Right kidney (tissue), 1 donor: Measurements from ENCODE around the gene DGKQ.

Experiments used
- DNase-seq: peaks from one replicate; pipeline ENCODE4 v3.0.0-alpha.2; 2016

DGKQ gene

DNA sequence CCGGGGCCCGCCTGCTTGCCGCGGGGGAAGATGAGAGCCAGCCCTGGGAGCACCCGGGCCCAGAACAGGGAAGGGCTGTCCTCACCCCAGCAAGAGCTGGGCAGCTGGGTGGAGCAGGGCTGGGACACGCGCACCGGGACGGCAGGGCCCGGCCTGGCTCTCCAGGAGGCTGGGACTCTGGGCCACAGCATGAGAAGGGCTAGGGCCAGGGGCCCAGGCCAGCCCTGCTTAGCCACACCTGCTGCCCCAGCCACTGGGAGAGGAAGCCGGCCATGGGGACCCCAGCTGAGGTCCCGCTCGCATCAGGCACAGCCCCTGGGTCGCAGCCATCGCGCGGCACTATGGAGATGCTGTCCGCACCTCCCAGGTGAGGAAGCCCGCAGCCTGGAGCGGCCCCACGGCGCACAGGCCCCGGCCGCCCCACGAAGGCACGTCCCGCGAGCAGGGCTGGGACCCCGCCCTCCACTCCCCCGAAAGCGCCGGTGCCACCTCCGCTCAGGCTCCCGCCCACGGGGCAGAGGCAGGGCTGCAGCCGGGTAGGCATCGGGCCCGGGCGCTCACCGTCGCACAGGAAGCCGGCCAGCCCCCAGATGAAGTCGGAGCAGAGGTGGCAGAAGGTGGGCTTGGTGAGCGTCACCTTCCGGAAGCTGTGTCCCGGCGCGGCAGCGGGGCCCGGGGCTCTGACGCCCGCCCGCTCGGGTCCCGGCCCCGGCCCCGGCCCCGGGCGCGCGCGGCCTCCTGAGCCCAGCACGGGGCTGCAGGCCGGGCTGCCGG lies 531 bp downstream of the DGKQ start:
- DNase-seq = peak; percentile 68

DNA sequence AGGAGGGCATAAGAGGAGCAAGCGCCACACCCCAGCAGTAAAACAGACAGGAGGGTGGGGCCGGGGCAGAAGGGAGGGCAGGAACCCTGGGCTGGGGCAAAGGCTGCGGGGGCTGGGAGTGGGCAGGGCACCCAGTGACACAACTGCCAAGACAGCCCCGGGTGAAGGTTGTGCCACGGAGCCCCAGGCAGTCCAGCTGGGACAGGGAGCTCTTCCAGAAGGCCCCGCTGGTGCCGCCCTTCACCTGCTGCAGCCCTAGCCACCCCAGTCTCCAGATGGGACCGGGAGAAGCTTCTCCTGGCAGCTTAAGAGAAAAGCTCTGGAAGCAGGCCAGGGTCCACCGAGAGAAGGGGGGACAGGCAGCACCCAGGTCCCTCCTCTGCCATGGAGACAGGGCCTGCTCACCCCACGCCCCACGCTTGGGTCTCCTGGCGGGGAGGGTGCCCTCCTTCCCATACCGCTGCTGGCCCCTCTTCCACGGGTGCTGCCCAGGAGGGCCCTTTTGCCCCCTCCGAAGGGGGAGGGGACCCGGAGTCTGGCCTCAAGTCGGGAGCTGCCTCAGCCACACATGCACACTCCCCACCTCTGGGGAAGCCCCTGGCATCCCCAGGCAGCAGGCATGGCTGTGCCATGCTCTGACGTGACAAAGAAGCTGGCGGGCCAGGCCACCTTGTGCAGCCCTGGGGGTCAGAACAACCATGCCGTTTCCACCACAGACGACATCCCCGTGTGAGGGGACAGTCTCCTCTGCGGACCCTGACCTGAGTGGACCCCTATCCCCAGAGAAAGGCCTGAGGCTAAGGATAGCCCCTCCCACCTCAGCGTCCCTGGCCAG lies 1.5 kb downstream of the DGKQ start:
- no peak for DNase-seq

DNA sequence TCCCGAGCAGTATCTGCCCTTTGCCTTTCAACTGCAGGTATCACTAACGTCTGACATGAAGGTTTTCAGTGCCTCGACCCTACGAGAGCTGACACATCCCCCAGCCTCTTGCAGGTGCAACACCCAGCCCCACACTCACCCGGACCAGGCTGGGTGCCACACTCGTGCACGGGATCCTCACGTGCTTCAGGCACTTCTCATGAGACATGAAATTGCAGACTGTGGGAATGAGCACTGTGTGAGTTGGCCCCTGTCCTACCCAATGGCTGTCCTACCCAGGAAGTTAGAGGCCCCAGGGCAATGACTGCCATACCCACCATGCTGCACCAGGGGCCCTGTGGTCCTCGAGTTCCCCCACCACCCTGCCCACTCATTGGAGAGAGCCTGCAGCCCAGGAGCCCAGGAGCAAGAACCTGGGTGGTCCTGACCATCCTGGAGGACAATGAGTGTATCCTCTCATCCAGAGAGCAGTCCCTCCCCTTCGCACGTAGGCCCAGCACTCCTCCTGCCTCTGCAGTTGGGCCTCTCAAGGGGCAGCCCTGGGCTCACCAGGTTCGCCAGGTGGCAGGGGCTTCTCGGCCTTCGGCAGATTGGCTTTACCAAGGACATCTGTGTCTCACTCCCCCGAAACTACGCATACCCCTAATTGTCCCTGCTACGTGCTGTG lies 2.4 kb downstream of the DGKQ start:
- DNase-seq = no peak

DNA sequence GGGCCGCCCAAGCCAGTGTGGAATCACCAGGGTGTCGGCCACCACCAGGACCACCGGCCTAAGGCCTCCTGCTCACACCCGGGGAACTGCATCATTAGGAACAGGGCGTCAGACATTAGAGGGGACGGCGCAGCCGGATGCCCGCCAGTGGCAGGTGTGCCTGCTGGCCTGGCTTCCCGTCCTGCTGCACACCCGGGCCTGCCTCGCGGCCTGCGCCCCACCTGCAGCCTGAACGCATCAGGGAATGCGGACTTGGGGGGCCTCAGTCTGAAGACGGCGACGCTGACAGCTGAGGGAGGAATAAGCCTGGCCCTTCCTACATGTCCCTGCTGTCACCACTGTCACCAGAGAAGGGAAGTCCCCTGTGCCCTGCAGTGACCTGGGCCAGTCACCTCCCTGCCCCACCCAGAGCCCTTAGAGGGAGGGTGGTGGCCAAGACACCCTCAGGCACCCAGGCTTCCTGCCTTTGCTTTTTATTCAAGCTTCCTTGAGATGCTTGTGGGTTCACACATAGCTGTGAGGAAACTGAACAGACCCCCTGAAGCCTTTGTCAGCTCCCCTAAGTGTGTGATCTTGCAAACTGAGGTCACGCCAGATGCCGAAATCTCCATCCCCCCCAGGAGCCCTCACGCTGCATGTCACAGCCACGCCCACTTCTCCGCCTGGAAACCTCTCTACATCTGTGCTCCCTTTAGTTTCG lies 3.2 kb downstream of the DGKQ start:
- no peak for DNase-seq

DNA sequence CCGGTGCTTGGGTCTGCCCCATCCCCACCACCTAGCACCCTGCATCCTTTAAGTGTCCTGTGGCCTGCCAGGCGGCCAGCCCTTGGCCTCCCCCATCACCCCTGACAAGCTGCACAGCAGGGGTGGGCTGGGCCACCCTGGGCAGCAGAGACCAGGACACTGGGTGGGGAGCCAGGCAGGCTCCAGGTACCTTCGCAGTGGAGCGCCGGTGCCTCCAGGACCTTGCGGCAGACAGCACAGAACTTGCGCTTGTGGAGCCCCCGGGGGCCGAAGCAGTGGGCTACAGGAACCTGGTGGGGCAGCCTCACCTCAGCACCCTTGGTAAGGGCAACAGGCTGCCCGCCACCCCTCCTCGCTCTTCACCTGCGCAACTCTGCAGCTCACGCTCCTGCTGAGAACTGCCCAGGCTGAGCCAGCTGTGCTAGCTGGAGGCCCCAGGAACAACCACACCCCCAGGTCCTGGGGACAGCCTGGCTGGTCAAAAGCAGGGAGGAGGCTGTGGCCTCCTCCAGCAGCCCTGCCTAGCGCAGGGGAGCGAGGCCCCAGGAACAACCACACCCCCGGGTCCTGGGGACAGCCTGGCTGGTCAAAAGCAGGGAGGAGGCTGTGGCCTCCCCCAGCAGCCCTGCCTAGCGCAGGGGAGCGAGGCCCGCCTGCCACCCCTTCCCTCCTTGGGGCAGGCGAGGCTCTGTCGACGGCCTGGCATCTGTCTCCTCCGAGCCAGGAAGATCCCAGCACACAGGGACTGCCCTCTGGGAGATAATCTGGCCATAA lies 4.6 kb downstream of the DGKQ start:
- no peak for DNase-seq

DNA sequence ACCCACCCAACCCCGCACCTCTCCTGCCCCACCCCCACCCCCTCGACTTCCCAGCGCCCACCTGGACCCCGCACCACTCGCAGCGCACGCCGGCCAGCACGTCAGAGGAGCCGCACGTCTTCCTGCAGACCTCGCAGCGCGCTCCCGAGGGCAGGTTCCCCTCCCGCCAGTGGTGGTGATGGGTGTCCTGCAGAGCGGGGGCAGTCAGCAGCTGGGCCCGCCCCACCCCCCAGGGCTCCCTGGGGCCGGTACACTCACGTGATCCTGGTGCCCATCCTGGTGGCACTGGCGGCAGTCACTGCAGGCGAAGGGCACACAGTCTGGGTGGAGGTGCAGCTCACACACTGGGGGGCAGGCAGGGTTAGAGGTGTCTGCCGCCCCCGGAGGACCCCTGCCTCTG lies 5.1 kb downstream of the DGKQ start:
- DNase-seq = no peak

DNA sequence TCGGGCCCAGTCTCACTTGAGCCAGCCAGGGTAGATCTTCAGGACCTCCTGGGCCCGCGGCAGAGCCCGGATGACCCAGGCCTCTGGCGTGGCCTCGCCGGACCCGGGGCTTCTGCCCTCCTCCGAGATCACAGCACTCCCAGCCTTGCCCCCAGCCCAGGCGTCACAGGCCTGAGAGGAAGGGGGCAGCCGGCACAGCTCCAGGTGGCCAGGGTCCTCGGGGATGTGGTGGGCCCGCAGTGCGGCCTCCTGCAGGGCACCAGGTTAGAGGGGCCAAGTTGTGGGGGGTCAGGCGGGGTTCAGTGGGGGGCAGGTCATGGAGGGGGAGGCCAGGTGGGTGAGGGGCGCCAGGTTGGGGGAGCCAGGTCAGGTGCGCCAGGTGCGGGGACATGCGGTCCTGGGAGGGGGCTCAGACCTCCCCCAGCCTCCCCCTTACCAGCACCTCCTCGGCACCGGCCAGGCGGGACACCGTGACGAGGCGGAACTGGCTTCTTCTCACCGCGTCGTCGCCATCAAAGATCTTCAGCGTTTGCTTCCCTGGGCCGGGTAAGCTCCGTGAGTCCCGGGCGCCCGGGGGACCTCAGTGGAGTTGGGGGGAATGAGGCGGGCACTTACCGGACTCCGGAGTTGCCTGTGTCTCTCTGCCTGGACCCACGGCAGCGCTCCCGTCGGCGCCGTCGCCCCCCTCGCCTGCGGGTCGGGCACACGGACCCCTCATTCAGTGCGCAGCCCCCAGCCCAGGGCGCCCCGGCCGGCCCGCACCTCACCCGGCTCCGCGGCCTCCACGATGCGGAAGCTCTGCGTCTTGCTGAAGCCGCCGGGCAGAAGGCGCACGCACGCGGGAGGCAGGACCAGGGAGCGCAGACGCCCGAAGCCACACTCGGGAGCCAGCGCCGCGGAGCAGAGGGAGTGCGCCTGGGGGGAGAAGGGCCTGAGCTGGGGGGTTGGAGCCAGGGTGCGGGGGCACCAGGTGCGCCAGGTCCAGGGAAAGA lies 6.0 kb downstream of the DGKQ start:
- peak; percentile 49 for DNase-seq

DNA sequence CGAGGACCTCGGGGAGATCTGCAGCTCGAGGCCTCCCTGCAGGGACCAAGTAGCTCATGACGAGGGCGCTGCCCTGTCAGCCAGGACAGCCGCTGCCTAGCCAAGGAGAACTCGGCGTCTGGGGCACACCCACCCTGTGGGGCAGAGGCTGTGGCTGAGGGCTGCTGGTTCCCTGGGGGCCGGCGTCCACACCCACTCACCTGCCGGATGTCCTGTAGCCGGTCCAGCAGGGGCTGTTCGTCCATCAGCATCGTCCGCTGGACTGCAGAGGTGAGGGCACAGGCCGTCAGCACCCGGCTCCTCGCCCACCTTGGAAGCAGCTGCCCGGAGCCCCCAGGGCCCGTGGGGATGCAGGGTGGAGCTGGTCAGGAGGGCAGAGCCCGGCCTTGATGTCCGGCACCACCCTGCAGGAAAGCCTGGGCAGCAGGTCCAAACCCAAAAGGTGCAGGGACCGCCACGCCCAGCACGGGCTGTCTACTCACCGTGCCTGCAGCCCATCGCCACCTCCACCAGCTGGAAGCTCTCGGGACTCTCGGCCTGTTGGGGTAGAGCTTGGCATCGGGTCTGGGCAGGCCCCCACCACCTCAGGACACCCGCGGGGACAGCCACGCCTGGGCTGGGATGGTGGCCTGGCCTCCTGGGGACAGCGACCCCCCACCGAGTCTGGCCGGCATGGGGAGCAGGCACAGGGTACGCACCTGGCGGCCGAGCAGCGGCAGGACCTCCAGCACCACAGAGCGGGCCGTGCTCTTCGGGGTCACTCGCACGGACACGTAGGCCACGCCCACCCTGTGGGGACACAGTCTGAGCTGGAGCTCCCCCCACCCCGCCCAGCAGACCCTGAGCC lies 6.9 kb downstream of the DGKQ start:
- DNase-seq = no peak

DNA sequence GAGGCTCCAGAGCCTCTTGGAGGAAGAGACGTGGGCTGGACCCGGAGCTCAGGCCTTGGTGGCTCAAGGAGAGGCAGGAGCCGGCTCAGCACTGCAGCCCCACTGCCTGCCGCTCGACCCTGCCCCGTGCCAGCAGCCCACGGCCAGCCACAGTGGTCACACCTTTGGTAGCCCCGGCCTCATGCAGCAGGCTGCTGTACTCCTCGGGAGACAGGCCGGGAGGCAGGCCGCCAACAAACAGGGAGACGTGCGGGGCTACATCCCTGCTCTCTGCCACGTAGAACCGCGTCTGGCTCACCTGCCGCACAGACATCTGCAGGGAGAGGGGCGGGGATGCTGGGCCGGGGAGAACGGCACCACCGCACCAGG lies 7.6 kb downstream of the DGKQ start:
- DNase-seq = no peak

DNA sequence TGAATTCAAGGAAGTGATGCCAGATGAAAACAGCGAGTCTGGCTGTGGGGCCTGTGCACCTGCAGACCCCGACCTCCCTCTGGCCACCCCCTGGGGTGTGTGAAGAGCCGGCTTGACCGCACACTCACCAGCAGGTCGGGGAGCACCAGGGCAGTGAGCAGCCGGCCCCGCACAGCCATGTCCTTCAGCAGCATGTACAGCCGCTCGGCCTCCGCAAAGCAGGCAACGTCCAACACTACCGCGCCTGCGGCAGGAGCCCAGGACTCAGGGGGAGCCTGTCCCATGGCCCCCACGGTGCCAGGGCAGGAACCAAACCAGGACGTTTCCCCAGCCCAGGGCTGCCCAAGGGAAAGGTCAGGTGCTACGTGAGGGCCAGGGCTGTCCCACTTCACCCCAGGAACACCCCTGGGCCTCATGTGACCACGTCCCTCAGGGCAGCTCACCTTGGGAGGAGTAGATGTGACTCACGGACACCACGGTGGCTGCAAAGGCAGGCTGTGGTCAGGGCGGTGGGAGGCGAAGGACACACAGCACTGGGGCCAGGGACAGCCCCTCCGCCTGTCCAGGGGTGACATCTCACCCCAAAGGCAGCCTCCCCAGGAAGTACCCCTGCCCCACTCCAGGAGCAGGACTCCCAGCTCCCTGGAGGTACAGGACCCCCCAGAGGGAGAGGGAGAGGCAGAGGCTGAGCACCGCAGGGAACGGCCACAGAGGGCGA lies 8.2 kb downstream of the DGKQ start:
- no peak for DNase-seq

DNA sequence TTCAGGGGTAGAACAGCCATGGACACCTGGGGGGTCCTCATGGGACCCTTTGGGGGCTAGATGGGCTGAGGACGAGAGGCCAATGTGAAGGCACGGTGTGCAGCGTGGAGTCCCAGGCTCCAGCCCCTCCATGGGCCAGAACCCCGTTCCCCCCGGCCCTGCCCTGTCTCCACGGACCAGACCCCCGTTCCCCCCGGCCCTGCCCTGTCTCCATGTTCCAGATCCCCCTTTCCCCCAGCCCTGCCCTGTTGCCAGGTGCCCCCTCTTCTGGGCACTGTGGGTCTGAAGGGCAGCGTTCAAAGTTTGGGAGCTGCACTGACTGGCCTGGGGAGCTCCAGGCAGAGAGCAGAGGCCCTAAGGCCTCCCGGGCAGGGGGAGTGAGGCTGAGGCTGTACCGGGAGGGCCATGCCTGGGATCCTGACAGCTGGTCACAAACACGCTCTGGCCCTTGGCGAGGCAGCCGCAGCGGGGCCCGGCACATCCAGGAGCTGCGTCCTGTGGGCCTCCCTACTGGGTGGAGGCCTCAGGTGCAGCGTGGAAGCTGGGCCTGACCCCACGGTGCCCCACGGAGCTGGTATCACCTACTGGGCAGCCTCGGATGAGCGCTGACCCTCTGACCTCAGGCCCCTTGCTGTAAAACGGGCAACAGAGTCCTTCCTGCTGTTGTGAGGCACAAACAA lies 8.9 kb downstream of the DGKQ start:
- DNase-seq = no peak

DNA sequence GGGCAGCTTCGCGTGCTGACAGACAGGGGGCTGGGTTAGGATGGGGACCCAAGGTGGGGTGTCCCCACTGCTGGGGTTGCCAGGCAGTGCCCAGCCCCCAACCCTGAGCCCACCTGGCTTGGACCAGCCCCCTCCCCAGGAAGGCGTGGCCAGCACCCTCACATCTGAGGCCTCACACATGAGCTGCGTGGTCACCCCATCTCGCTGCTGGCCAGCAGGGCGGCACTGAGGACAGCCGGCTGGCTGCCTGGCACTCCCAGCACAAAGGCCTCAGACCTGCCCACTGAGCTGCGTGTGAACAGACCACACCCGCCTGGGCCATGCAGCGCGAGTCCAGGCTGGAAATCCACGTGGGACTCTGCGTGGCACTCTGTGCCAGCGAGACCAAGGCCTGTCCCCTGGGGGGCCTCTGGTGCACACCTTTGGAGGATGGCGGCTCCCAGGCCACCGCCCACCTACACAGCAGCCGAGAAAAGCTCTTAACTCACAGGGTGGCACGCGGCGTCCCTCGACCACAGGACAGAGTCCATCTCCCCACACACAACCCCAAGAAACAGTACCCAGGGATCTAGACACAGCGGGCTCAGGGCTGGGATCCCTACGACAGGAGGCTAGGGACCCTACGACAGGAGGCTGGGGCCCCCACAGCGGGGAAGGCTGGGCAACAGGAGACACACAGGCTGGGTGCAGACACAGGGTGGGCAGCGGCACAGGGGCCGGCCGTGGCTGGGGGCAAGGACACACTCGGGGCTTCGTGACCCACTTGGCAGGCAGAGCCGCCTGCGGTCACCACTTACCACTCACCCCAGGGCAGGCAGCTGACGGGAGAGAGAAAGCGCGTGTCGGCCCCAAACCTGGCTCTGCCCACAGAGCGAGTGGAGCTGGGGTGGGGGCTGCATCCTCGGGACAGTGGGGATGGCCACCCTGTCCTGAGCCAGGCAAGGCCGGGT lies 9.8 kb downstream of the DGKQ start:
- DNase-seq = peak; percentile 4

DNA sequence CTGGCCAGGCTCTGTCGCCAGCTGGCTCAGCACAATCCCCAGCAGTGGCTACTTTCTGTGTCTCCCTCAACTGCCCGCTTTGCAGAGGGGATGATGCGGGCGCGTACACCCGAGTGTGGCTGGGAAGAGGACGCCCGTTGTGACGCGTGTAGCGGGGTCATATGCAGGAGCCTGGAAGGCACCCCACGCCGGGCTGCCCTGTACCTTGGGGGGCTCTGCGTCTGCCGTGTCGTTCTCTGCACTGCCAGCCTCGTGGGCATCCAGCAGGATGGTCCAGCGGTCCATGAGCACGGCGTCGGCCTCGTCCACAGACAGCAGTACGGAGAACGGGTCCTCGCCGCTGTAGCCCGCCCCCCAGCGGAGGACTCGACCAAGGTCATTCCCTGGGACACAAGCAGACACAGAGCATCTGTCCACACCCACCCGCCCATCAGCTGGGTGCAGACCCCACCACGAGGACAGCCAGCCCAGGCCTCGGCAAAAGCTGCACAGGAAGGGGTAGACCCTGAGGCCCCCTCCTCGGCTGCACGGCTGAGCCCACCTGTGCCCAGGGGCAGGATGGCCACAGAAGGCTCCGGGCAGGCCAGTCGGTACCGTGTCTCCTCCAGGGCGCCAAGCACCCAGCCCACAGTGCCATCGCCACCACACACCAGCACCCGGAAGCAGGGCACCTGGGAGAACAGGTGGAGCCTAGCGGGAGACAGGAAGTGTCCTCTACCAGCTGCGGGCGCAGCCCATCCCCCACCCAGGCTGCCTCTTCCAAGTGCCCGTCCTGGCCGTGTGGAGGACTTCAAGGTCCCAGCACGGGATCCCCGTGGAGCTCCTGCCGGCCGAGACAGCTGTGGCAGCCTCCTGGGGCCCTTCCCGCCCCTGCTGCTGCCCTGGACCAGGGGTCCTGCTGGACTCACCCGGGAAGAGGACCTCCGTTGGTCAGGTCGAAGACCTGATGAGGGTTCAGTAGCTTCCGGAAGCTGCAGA lies 10.8 kb downstream of the DGKQ start:
- DNase-seq = peak; percentile 1

DNA sequence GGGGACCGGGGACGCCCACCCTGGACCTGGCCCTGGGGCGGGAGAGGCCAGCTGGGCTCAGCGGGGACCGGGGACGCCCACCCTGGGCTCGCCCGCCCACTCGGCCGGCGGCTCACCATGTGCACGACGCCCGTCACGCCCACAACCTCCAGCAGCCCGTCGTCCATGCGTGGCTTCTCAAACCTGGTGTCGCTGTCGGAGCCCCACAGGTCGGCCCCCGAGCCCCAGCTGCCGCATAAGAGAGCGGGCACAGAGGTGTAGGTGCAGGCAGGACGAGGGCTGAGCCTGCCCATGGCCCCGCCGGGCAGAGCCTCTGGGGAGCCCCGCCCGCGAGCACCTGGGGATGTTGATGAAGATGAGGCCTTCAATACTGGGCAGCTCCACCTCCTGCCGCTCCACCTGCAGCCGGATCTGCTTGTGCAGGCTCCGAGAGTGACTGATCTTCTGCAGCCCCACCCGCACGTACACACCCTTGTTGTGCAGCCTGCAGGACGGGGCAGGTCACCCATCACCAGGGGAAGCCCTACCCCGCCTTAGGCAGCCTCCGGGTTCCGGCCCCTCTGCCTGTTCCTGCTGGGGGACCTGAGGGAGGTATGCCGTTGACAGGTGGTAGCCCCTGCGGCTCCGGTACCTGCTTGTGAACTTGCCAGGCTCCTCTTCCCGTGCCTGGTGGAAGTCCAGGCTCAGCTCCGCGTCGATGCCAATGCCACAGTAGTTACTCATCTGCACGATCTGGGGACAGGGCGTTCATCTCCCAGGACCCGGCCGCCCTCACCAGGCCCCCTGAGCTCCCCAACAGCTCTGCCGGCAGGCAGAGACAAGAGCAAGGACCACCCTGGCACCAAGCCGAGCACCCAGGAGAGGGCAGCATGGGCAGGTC lies 11.8 kb downstream of the DGKQ start:
- peak; percentile 1 for DNase-seq
